ENCODE results near the gene INPP4A.

The INPP4A gene

GRCh38 chr2:98507891-98508708, 63.4 kb downstream of the INPP4A start:
- H3K27ac ChIP-seq (ENCODE audit: low read depth, low read length), result peak overlapping the region; percentile 49
- no peak overlapping the region for H3K9ac ChIP-seq (ENCODE audit: low read length)
- H3K4me1 ChIP-seq (ENCODE audit: control insufficient read depth, insufficient read depth, low read length), result peaks cover 35% of the 10 kb centered on the region
- no peak overlapping the region for H3K4me3 ChIP-seq (ENCODE audit: low read length)
- no peaks in the 10 kb centered on the region for H3K36me3 ChIP-seq (ENCODE audit: control insufficient read depth, insufficient read depth, low read length)
- no peaks in the 10 kb centered on the region for H3K27me3 ChIP-seq (ENCODE audit: control insufficient read depth, insufficient read depth, low read length)

DNA sequence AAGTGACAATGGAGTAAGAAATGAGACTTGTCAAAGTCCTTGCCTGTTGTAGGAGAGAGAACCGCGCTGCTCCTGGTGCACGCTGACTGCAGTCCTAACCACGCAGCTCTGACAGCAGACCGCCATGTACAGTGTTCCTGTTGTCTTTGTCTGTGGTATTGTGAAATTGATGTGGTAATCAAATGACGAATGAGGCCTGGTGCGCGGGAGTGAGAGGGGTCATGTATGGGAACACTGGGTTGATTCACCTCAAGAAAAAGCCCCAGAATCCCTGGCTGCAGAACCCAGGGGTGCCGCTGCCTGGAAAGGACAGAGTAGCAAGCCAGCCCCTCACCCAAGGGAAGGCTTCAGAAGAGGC, 64.0 kb downstream of the INPP4A start:
- no peaks in the 10 kb centered on the region for H3K36me3 ChIP-seq (ENCODE audit: control insufficient read depth, insufficient read depth, low read length)
- no peaks in the 10 kb centered on the region for H3K27me3 ChIP-seq (ENCODE audit: control insufficient read depth, insufficient read depth, low read length)
- no peak overlapping the region for H3K9ac ChIP-seq (ENCODE audit: low read length)
- no peak overlapping the region for H3K4me3 ChIP-seq (ENCODE audit: low read length)
- H3K4me1 ChIP-seq (ENCODE audit: control insufficient read depth, insufficient read depth, low read length), result peaks cover 30% of the 10 kb centered on the region
- H3K27ac ChIP-seq (ENCODE audit: low read depth, low read length), result peak overlapping the region; percentile 49

DNA sequence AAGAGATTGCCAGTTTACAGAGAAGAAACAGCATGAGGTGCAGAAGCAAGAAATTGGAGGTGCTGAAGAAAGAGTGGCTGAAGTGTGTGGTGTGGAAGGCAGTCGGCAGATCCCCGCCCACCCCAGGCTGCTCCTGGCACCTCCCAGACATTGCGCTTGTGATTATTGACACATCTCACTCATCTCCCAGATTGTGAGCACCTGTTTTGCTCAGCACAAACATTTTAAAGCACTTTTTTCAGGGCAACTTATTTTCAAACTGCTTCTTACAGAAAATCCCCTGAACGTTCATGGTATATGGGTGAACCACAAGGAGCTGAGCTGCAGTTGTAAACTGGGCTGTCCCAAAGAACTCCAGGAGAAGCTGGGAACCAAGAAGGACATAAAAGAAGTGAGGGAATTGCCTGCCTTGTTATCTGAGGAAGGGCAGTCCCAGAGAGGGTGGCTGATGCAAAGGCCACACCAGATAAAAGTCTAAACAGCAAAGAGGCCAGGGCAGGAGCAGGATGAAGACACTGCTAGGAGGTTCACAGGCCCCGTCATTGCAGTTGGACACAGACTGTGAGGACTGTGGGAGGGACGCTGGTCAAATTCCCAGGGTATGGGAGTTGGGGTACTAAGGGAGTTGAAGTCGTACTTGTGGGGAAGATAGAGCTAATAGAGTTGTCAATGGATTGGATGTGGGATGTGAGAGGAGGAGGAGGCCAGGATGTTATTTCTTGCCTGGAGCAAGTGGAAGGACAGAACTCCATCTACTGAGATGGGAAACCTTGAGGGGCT, 65.1 kb downstream of the INPP4A start:
- H3K4me3 ChIP-seq (ENCODE audit: low read length), result no peak overlapping the region
- no peaks in the 10 kb centered on the region for H3K27me3 ChIP-seq (ENCODE audit: control insufficient read depth, insufficient read depth, low read length)
- H3K4me1 ChIP-seq (ENCODE audit: control insufficient read depth, insufficient read depth, low read length), result peaks cover 20% of the 10 kb centered on the region
- no peak overlapping the region for H3K9ac ChIP-seq (ENCODE audit: low read length)
- H3K27ac ChIP-seq (ENCODE audit: low read depth, low read length), result no peak overlapping the region
- H3K36me3 ChIP-seq (ENCODE audit: control insufficient read depth, insufficient read depth, low read length), result no peaks in the 10 kb centered on the region

DNA sequence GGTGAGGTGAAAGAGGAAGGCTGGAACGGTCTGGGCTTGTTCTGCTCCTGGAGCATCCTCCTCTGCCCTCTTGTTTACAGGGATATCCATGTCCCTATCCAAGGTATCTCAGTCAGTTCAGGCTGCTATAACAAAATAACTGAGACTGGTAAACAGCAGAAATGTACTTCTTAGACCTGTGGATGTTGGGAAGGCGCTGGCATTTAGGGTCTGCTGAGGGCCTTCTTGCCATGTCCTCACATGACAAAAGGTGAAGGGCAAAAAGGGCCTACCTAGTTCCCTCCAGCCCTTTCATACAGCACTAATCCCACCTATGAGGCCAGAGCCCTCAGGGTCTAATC, 65.6 kb downstream of the INPP4A start:
- H3K36me3 ChIP-seq (ENCODE audit: control insufficient read depth, insufficient read depth, low read length), result no peaks in the 10 kb centered on the region
- H3K9ac ChIP-seq (ENCODE audit: low read length), result no peak overlapping the region
- H3K4me3 ChIP-seq (ENCODE audit: low read length), result no peak overlapping the region
- peaks cover 19% of the 10 kb centered on the region for H3K4me1 ChIP-seq (ENCODE audit: control insufficient read depth, insufficient read depth, low read length)
- no peaks in the 10 kb centered on the region for H3K27me3 ChIP-seq (ENCODE audit: control insufficient read depth, insufficient read depth, low read length)
- no peak overlapping the region for H3K27ac ChIP-seq (ENCODE audit: low read depth, low read length)

GRCh38 chr2:98511981-98512380, 67.3 kb downstream of the INPP4A start:
- H3K9ac ChIP-seq (ENCODE audit: low read length), result no peak overlapping the region
- no peak overlapping the region for H3K4me3 ChIP-seq (ENCODE audit: low read length)
- H3K27ac ChIP-seq (ENCODE audit: low read depth, low read length), result no peak overlapping the region
- H3K4me1 ChIP-seq (ENCODE audit: control insufficient read depth, insufficient read depth, low read length), result peaks cover 25% of the 10 kb centered on the region
- no peaks in the 10 kb centered on the region for H3K27me3 ChIP-seq (ENCODE audit: control insufficient read depth, insufficient read depth, low read length)
- H3K36me3 ChIP-seq (ENCODE audit: control insufficient read depth, insufficient read depth, low read length), result no peaks in the 10 kb centered on the region

- Histone ChIP-seq H3K36me3 (ENCODE audit: control insufficient read depth, insufficient read depth, low read length) (no peaks in the 10 kb centered on the region), H3K27ac (ENCODE audit: low read depth, low read length) (no peak overlapping the region), H3K9ac (ENCODE audit: low read length) (no peak overlapping the region), H3K4me3 (ENCODE audit: low read length) (no peak overlapping the region), H3K27me3 (ENCODE audit: control insufficient read depth, insufficient read depth, low read length) (no peaks in the 10 kb centered on the region), H3K4me1 (ENCODE audit: control insufficient read depth, insufficient read depth, low read length) (peaks cover 23% of the 10 kb centered on the region)
Observed at GRCh38 chr2:98512699-98513098, 68.0 kb downstream of the INPP4A start.

DNA sequence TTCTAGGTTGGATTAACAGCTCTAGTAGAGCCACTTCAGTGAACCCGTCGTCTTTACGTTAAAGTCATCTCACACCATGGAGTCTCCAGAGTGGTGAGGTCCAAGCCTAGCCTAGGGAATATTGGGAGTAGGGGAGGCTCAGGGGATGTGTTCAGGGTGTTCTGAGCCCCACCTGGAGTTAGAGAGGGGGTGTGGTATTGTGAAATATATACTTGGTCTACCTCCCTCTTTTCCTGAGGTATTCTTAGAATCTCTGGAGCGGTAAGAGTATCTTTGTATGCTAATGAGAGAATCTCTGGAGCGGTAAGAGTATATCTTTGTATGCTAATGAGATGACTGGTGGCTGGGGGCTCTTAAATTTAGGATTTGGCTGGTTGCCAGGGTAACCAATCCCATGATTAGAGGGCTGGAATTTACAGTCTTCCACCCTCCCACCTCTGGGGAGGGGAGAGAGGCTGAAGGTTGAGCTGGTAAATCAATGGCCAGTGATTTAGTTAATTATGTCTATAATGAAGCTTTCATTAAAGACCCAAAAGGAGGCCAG, 69.5 kb downstream of the INPP4A start:
- H3K9ac ChIP-seq (ENCODE audit: low read length), result no peak overlapping the region
- H3K27me3 ChIP-seq (ENCODE audit: control insufficient read depth, insufficient read depth, low read length), result no peaks in the 10 kb centered on the region
- H3K4me3 ChIP-seq (ENCODE audit: low read length), result no peak overlapping the region
- H3K27ac ChIP-seq (ENCODE audit: low read depth, low read length), result peak overlapping the region; percentile 47
- H3K36me3 ChIP-seq (ENCODE audit: control insufficient read depth, insufficient read depth, low read length), result no peaks in the 10 kb centered on the region
- peaks cover 14% of the 10 kb centered on the region for H3K4me1 ChIP-seq (ENCODE audit: control insufficient read depth, insufficient read depth, low read length)

GRCh38 chr2:98514879-98515249, 70.2 kb downstream of the INPP4A start:
- Histone ChIP-seq H3K9ac (ENCODE audit: low read length) (no peak overlapping the region), H3K4me3 (ENCODE audit: low read length) (no peak overlapping the region), H3K4me1 (ENCODE audit: control insufficient read depth, insufficient read depth, low read length) (peaks cover 15% of the 10 kb centered on the region), H3K27me3 (ENCODE audit: control insufficient read depth, insufficient read depth, low read length) (no peaks in the 10 kb centered on the region), H3K27ac (ENCODE audit: low read depth, low read length) (peak overlapping the region; percentile 47), H3K36me3 (ENCODE audit: control insufficient read depth, insufficient read depth, low read length) (no peaks in the 10 kb centered on the region)

- no peaks in the 10 kb centered on the region for H3K36me3 ChIP-seq (ENCODE audit: control insufficient read depth, insufficient read depth, low read length)
- peaks cover 15% of the 10 kb centered on the region for H3K4me1 ChIP-seq (ENCODE audit: control insufficient read depth, insufficient read depth, low read length)
- H3K9ac ChIP-seq (ENCODE audit: low read length), result no peak overlapping the region
- H3K27me3 ChIP-seq (ENCODE audit: control insufficient read depth, insufficient read depth, low read length), result no peaks in the 10 kb centered on the region
- no peak overlapping the region for H3K4me3 ChIP-seq (ENCODE audit: low read length)
- peak overlapping the region; percentile 47 for H3K27ac ChIP-seq (ENCODE audit: low read depth, low read length)
Observed at GRCh38 chr2:98515250-98515991, 70.8 kb downstream of the INPP4A start.

DNA sequence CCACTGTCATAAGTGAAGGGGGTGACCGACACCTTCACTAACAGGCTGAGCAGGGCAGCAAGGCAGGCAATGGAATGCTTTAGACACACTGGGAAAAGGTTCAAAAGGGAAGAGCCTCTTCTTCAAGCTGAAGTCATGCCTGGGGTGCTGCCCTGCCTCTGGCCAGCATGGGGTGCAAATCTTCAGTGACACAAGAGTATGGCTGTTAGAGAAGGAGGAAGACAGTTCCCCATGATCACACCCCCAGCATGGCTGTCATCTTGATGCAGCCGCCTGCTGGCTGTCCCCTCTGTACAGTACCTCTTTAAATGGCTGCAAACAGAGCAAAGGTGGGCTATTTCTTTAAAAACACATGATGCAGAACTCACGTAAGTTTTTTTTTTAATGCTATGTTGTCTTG, 71.9 kb downstream of the INPP4A start:
- no peak overlapping the region for H3K4me3 ChIP-seq (ENCODE audit: low read length)
- peaks cover 3% of the 10 kb centered on the region for H3K36me3 ChIP-seq (ENCODE audit: control insufficient read depth, insufficient read depth, low read length)
- H3K27me3 ChIP-seq (ENCODE audit: control insufficient read depth, insufficient read depth, low read length), result no peaks in the 10 kb centered on the region
- peaks cover 15% of the 10 kb centered on the region for H3K4me1 ChIP-seq (ENCODE audit: control insufficient read depth, insufficient read depth, low read length)
- H3K27ac ChIP-seq (ENCODE audit: low read depth, low read length), result no peak overlapping the region
- no peak overlapping the region for H3K9ac ChIP-seq (ENCODE audit: low read length)

DNA sequence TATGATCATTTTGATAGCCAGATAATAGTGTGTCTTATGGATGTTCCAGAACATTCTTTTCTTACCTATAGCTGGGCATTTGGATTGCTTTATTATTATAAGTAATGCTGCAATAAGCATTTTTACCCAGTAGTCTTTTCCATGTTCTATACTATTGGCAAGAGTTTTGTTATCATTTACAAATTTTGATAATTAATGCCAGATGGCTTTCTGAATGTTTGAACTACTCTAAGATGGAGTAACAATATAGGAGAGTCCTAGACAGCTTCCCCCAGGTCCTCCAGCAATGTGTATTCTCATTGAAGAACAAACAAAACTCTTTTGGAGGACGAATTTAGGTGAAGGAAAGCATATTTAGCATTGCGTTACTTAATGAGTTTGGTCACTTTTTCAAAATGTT, 73.0 kb downstream of the INPP4A start:
- H3K4me3 ChIP-seq (ENCODE audit: low read length), result no peak overlapping the region
- peaks cover 3% of the 10 kb centered on the region for H3K36me3 ChIP-seq (ENCODE audit: control insufficient read depth, insufficient read depth, low read length)
- no peak overlapping the region for H3K9ac ChIP-seq (ENCODE audit: low read length)
- H3K27ac ChIP-seq (ENCODE audit: low read depth, low read length), result no peak overlapping the region
- H3K4me1 ChIP-seq (ENCODE audit: control insufficient read depth, insufficient read depth, low read length), result peaks cover 15% of the 10 kb centered on the region
- H3K27me3 ChIP-seq (ENCODE audit: control insufficient read depth, insufficient read depth, low read length), result no peaks in the 10 kb centered on the region

DNA sequence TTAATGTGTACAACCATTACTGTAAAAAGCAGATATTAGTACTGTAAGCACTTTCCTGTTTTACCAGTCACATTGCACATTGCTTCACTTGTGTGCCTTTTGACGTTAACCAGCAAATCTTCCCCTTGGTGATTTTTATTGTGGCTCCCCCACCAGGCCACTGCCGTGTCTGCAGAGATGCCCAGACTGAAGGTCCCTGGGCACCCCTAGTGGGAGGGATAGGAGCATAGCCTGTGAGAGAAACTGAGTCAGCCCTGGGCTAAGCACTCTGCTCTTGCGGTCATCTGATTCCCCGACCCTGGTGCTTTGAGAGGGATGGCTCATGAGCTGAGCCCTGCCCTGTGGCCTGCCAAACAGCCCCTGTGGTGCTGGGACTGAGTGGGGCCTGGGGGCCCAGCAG, 73.4 kb downstream of the INPP4A start:
- H3K4me3 ChIP-seq (ENCODE audit: low read length), result no peak overlapping the region
- no peak overlapping the region for H3K9ac ChIP-seq (ENCODE audit: low read length)
- no peaks in the 10 kb centered on the region for H3K27me3 ChIP-seq (ENCODE audit: control insufficient read depth, insufficient read depth, low read length)
- H3K36me3 ChIP-seq (ENCODE audit: control insufficient read depth, insufficient read depth, low read length), result peaks cover 3% of the 10 kb centered on the region
- peaks cover 15% of the 10 kb centered on the region for H3K4me1 ChIP-seq (ENCODE audit: control insufficient read depth, insufficient read depth, low read length)
- no peak overlapping the region for H3K27ac ChIP-seq (ENCODE audit: low read depth, low read length)

Data from rectal smooth muscle tissue (tissue), 1 donor.